Activated naive CD4-positive, alpha-beta T cell treated with anti-CD3 and anti-CD28 coated beads, Interleukin-2, amount 50 U/mL, for 72 hours (primary cell): ENCODE measurements around the gene CCDC85B. TPM values are rescaled to one million over a fixed set of nuclear protein-coding genes. Genes with fewer than 3 reads are reported as not detected.

ENCODE experiments used
- ATAC-seq, 2 donors: fragments of 150-1000 bp; cut with Tn5 transposase; 2 replicates each; pipeline ENCODE4 v1.10.0; 2021; ENCODE audit warnings: mild to moderate bottlenecking in 2 of 2, moderate library complexity in 2 of 2
- DNase-seq, 2 donors: peaks; one replicate each; pipeline ENCODE4 v3.0.0; 2021 to 2022; ENCODE audit warnings: low spot score in 2 of 2
- H3K27ac Mint-ChIP-seq, 2 donors: one replicate each; pipeline ENCODE4 v1.8.0; 2022; ENCODE audit warnings: mild to moderate bottlenecking in 2 of 2, mixed read lengths in 2 of 2
- H3K36me3 Mint-ChIP-seq, 2 donors: one replicate each; pipeline ENCODE4 v1.8.0; 2022; ENCODE audit warnings: mixed read lengths in 2 of 2
- H3K9me3 Mint-ChIP-seq, 2 donors: one replicate each; pipeline ENCODE4 v1.8.0; 2022; ENCODE audit warnings: mixed read lengths in 2 of 2
- total RNA-seq, 2 donors: library from RNA; stranded (reverse); gene quantifications; one replicate each; pipeline ENCODE4 v1.2.3, GENCODE V29; 2022

Gene CCDC85B
- total RNA-seq, 2 donors from 2014 or later, result 29.4 to 37.2 TPM

GRCh38 chr11:65863889-65864705 is 26.4 kb upstream of the CCDC85B start:
- ATAC-seq (no peak), DNase-seq (peak in 1 of 2 donors; percentile 53)
- Mint-ChIP-seq H3K27ac (no peak overlapping the region), H3K36me3 (peaks cover 20 to 36% of the 10 kb centered on the region in 2 donors), H3K9me3 (no peaks in the 10 kb centered on the region)

GRCh38 chr11:65864706-65865471 is 25.6 kb upstream of the CCDC85B start:
- peak in 1 of 2 donors; percentile 53 for DNase-seq
- Mint-ChIP-seq H3K36me3 (peaks cover 19 to 34% of the 10 kb centered on the region in 2 donors), H3K9me3 (no peaks in the 10 kb centered on the region), H3K27ac (peak overlapping the region in 1 of 2 donors; percentile 44)
- ATAC-seq, result no peak

DNA sequence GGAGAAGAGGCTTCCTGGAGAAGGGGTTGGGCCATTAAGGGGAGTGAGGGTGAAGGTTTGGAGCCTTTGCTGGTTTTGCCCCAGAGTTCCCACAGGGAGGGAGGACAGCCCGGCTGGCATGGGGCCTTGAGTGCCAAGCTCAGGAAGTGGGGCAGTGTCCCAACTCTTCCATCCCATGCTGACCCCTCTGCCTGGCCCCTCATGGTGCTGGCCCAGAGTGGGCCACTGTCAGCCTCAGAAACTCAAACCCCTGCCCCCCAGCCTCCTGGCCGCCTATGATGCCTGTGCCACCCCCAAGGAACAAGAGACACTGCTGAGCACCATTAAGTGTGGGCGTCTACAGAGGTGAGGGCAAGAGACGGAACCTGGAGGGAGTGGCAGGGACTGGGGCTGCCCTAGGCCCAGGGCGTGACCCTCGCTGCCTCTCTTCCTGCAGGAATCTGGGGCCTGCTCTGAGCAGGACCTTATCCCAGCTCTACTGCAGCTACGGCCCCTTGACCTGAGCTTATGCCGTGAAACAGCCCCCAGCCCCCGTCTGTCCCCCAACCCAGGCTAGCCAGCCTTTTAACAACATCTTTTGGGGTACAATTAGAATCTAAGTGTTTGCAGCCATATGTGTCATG is 24.8 kb upstream of the CCDC85B start:
- no peaks in the 10 kb centered on the region for H3K9me3 Mint-ChIP-seq
- peaks cover 12 to 26% of the 10 kb centered on the region in 2 donors for H3K36me3 Mint-ChIP-seq
- no peak for DNase-seq
- H3K27ac Mint-ChIP-seq, result no peak overlapping the region
- no peak for ATAC-seq

DNA sequence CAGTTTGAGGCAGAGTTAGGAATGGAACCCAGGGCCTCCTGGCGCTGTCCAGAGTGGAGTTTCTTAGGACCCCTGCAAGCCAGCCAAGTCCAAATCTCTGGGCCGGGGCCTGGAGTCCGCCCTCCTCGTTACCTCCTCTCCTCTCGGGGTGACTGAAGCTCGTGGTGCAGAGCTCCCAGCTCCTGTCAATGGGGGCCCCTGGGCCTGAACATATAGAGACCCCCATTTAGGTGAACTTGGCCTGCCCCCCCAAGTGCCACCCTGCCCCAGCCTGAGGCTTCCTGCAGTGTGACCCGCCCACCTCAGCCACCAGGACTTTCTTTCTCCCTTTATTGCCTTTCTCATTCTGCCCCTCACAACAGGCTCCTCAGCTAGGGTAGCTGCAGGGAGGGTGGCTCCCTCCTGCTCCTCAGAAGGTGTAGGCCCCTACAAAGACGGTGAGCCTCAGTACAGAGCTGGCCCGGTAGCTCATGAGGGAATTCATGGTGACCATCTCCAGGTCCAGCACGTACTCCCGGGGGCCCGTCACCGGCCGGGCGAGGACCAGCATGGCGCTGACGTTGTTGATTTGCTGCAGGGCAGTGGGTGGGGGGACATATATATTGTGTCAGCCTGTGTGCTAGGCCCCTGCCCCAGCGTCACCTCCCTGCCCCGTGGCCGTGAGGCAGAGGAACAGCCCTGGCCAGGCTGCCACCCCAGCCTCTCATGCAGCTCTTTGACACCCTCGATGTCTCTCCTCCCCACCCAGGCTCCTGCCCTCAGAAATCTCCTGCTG is 23.8 kb upstream of the CCDC85B start:
- DNase-seq (no peak), ATAC-seq (no peak)
- Mint-ChIP-seq H3K9me3 (no peaks in the 10 kb centered on the region), H3K27ac (peak overlapping the region in 1 of 2 donors; percentile 88), H3K36me3 (peaks cover 2 to 19% of the 10 kb centered on the region in 2 donors)

GRCh38 chr11:65867284-65868071 is 23.0 kb upstream of the CCDC85B start:
- H3K9me3 Mint-ChIP-seq, result no peaks in the 10 kb centered on the region
- peak overlapping the region in 1 of 2 donors; percentile 88 for H3K27ac Mint-ChIP-seq
- ATAC-seq, result no peak

DNA sequence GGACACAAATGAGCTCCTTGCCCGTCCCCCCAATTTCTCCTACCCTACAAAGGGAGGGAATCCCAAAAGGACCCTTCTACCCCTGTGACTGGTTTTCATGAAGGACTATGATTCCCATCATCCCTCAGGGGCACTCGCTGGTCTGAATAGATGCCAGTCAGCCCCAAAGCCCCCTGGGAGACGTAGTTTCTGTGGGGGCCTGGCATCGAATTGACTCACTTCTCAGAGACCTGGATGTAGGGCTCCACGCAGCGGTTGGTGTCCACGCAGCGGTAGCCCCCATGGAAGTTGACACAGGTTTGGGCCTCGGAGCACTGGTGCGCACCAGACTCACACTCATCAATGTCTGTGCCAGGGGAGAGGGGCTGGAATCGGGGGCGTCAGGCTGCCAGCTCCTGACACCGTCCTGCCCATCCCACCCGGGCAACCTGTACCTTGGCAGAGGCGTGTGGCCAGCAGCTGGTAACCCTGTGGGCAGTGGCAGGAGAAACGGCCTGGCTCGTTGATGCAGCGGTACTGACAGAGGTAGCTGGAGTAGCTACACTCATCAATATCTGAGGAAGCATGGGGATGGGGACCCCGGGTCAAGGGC is 22.3 kb upstream of the CCDC85B start:
- DNase-seq, result no peak
- Mint-ChIP-seq H3K9me3 (no peaks in the 10 kb centered on the region), H3K36me3 (peaks cover 0 to 14% of the 10 kb centered on the region in 2 donors), H3K27ac (peak overlapping the region in 1 of 2 donors; percentile 56)
- ATAC-seq, result no peak

More at GRCh38 chr11:65867284-65868071, 23.0 kb upstream of the CCDC85B start:
- no peak for DNase-seq
- H3K36me3 Mint-ChIP-seq, result peaks cover 0 to 17% of the 10 kb centered on the region in 2 donors

GRCh38 chr11:65868907-65869306 is 21.6 kb upstream of the CCDC85B start:
- ATAC-seq, result no peak
- H3K27ac Mint-ChIP-seq, result peak overlapping the region in 1 of 2 donors; percentile 82
- H3K9me3 Mint-ChIP-seq, result no peaks in the 10 kb centered on the region
- H3K36me3 Mint-ChIP-seq, result peaks cover 0 to 12% of the 10 kb centered on the region in 2 donors
- no peak for DNase-seq

DNA sequence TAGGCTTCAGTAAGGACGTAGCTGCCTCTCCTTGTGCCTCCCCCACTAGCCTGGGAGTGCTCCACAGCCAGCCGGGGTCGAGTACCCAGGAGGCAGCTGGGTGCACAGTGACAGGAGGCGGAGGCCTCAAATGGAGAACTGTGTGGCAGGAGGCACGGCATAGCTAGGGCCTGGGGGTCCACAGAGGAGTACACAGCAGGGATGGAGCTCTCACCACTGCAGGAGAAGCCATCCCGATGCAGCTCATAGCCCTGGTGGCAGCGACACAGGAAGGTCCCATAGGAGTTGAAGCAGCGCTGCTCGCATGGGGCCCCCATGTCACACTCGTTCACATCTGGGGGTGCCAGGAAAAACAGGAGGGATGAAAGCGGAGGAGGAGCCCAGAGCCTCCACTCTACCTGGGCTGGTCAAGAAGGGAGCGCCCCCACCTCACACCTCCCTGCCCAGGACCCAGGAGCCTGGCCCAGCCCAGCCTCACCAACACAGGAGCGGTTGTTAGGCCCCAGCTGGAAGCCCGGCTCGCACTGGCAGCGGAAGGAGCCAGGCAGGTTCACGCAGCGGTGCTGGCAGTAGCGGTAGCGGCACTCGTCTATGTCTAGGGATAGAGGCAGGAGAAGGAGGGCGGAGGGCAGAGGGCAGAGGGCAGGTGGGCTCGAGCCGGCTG is 20.7 kb upstream of the CCDC85B start:
- ATAC-seq (no peak), DNase-seq (no peak)
- Mint-ChIP-seq H3K27ac (peak overlapping the region in 1 of 2 donors; percentile 82), H3K9me3 (no peaks in the 10 kb centered on the region), H3K36me3 (peaks cover 0 to 12% of the 10 kb centered on the region in 2 donors)

DNA sequence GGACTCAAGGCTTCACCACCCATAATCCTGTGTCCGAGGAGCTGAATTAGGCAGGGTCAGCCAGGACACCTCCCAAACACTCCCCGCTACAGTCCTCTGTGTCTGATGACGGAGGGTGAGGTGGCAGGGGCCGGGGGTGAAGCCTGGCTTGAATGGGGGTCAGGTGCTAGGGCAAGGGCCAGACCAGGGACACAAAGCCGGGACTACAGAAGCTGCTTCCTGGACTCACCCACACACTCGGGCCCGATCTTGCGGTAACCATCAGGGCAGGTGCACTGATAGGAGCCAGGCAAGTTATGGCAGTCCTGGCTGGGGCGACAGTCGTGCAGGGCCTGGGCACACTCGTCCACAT is 20.2 kb upstream of the CCDC85B start:
- DNase-seq (no peak), ATAC-seq (no peak)
- Mint-ChIP-seq H3K27ac (peak overlapping the region in 1 of 2 donors; percentile 82), H3K9me3 (no peaks in the 10 kb centered on the region), H3K36me3 (peaks cover 0 to 12% of the 10 kb centered on the region in 2 donors)

DNA sequence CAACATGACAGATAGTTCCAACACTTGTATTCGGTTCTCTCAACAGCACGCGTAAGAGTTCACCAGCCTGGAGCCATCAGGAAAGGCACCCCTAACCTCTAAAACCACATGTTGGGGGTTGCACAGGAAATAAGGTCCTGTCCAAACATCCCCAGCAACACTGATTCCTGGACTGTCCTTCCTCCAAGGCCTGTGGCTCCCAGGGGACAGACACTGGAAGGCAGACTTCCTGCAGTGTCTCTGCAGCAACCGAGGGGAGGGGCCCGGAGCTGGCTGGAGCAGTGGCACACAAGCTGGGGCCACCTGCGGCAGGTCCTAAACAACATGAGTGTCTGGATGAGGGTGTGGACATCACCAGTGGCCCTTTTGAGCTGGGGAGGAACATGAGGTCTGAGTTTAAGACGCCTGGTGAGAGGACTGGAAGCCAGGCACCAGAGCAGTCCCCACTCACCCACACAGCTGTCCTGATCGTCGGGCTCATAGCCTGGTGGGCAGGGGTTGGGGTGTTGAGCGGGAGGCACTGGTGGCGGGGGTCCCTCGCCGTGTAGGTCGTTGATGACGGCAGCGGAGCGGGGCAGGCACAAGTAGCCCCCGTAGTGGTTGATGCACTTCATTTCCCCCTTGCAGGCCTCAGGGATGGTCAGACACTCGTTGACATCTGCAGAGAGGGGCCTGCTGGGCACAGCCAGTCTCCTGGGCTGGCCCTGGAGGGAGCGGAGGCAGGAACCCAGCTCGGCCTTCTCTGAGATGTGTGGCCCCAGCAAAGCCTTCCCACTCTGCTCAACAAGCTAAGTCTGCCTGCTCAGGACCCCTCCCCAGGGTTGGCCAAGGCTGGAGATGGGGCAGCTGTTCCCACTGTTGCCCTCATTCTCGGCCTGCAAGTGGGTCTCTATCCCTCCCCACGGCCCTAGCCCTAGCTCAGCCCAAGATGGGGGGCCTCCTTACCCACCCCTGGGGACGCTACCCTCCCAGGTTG is 19.5 kb upstream of the CCDC85B start:
- Mint-ChIP-seq H3K36me3 (peaks cover 0 to 12% of the 10 kb centered on the region in 2 donors), H3K9me3 (no peaks in the 10 kb centered on the region), H3K27ac (peak overlapping the region in 1 of 2 donors; percentile 82)
- DNase-seq (no peak), ATAC-seq (no peak)

- Mint-ChIP-seq H3K27ac (peak overlapping the region in 1 of 2 donors; percentile 82), H3K36me3 (peaks cover 0 to 12% of the 10 kb centered on the region in 2 donors), H3K9me3 (no peaks in the 10 kb centered on the region)
- DNase-seq, result no peak
- ATAC-seq, result no peak
Observed at GRCh38 chr11:65871811-65872548, 18.5 kb upstream of the CCDC85B start.

DNA sequence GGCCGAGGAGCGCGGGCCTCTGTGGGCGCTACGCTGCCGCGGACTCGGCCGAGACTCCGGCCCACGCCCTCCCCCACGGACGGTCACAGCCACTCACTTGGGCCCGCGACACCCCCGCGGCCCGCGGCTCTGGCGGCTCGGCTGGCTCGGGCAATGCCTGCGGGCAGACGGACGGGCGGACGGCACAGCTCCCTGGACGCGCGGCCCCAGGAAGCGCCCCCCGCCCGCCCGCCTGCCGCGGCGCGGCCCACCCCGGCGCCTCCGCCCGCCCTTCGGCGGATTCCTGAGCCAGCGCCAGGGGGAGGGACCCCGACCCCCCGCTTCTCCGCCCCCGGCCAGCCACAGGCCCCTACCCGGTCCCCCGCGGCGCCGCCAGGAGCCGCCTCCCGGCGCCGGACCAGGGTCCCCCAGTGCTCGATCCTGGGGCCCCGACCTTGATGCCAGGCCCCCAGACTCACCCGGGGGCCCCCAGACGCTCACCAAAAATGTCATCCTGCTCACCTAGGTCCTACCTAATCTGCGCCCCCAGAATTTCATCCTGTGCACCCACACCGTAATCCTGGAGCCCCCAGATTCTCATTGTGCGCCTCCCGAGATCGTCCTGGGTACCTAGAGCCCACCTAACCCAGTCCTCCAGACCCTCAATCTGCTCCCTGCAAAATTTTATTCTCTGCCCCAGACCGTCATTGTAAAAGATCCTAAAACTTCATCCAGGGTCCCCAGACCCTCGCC is 17.7 kb upstream of the CCDC85B start, which contains the start of gene EFEMP2:
TSS of gene EFEMP2 (minus strand) at position 215 of the 732 bp plus-strand sequence. CDS start 446 bp downstream, outside the sequence.
- Mint-ChIP-seq H3K27ac (peak within 1 kb of the TSS; percentile 85 to 95), H3K36me3 (peaks cover 0 to 5% of the 10 kb centered on the region in 2 donors), H3K9me3 (no peaks in the 10 kb centered on the region)
- ATAC-seq, result peak in 1 of 2 donors; percentile 1
- DNase-seq, result no peak
